Stimulated activated CD4-positive, alpha-beta T cell treated with anti-CD3 and anti-CD28 coated beads, Interleukin-12 subunit alpha, Interleukin-12 subunit beta, amount 100 ng/mL, for 24 hours (primary cell): ENCODE measurements around the gene GRHL1.
"Not testable (repeated sequence)": the region's sequence is repeated elsewhere in the genome, so short reads cannot be mapped to it uniquely, and the experiment has no call there.

ENCODE experiments used
- DNase-seq, 2 experiments: peaks; one replicate each; pipeline ENCODE4 v3.0.0-alpha.2; 2020; ENCODE audit warnings: low read depth in 2 of 2

The GRHL1 gene

GRCh38 chr2:9951522-9952285, at the start of gene GRHL1:
Gene GRHL1, plus strand, starts transcription at chr2:9951693. Its CDS starts 141 bp downstream, at chr2:9951834.
- DNase-seq, result peak; percentile 78 to 81

- no peak for DNase-seq
These were observed 46.1 kb upstream of the GRHL1 start for GRCh38 chr2:9905413-9905812.

- no peak for DNase-seq
These were observed 44.1 kb upstream of the GRHL1 start for GRCh38 chr2:9907402-9907801.

- no peak for DNase-seq
These were observed 42.9 kb upstream of the GRHL1 start for GRCh38 chr2:9908639-9909038.

- no peak for DNase-seq
These were observed 42.4 kb upstream of the GRHL1 start for GRCh38 chr2:9909106-9909505.

GRCh38 chr2:9910699-9911098, 40.8 kb upstream of the GRHL1 start:
- DNase-seq, result no peak

GRCh38 chr2:9912468-9912867, 39.0 kb upstream of the GRHL1 start:
- no peak for DNase-seq

- peak; percentile 17 to 42 for DNase-seq
These were observed 37.0 kb upstream of the GRHL1 start for GRCh38 chr2:9914384-9915065.

GRCh38 chr2:9918275-9918674, 33.2 kb upstream of the GRHL1 start:
- no peak for DNase-seq

- DNase-seq, result no peak
These were observed 32.0 kb upstream of the GRHL1 start for GRCh38 chr2:9919512-9919911.

GRCh38 chr2:9927020-9927419, 24.5 kb upstream of the GRHL1 start:
- DNase-seq, result not testable (repeated sequence)

GRCh38 chr2:9937258-9937657, 14.2 kb upstream of the GRHL1 start:
- DNase-seq, result no peak

GRCh38 chr2:9937968-9938367, 13.5 kb upstream of the GRHL1 start:
- no peak for DNase-seq

- DNase-seq, result no peak
These were observed 11.7 kb upstream of the GRHL1 start for GRCh38 chr2:9939587-9940485.

- DNase-seq, result no peak
These were observed 10.1 kb upstream of the GRHL1 start for GRCh38 chr2:9941196-9941995.

- no peak for DNase-seq
These were observed 9.5 kb upstream of the GRHL1 start for GRCh38 chr2:9941996-9942390.

- no peak for DNase-seq
These were observed 7.1 kb upstream of the GRHL1 start for GRCh38 chr2:9944330-9944758.

GRCh38 chr2:9945596-9945995, 5.9 kb upstream of the GRHL1 start:
- no peak for DNase-seq

GRCh38 chr2:9946076-9946475, 5.4 kb upstream of the GRHL1 start:
- no peak for DNase-seq

- no peak for DNase-seq
These were observed 4.7 kb upstream of the GRHL1 start for GRCh38 chr2:9946818-9947217.

GRCh38 chr2:9948721-9949120, 2.8 kb upstream of the GRHL1 start:
- DNase-seq, result no peak
